T-helper 22 cell (primary cell): ENCODE results near the gene ITLN2.
"Not testable (repeated sequence)": the region's sequence is repeated elsewhere in the genome, so short reads cannot be mapped to it uniquely, and the experiment has no call there.

Experiments used
- DNase-seq: peaks from one replicate; pipeline ENCODE4 v3.0.0-alpha.2; 2020; ENCODE audit warnings: low read depth

The ITLN2 gene

DNA sequence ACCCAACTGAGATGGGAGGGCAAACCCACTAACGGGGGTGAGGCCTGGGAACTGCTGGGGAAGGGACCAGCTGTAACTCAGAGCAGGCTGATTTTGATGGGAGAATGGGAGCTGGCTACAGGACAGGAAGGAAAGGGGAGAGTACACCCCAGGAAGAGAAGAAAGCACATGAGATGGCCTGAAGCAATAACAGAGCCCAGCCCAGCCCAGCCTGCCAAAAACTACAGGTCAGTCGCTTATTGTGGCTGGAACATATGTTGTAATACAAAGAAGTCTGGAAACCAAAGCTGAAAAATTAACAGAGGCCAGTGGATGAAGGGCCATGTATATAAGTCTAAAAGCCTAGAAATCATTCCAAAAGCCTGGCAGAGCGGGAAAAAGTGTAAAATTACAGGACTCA, 1.6 kb downstream of the ITLN2 start:
- no peak for DNase-seq

DNA sequence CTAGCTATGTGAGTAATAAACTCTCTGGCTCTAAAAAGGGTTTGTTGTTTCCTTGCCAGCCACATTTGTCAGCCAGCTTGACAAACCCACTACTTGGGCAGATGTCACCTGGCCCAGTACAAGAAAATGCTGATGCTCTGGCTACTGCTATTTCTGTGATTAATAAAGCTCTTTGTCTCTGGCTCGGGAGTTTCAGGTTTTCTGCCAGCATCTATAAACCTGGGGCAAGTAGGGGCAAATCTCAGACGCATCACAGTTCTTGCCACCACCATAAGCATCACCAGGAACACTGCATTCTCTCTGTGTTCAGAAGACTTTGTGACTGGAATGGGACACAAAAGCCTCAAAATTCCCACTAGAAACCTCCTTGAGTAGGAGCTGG, 2.5 kb downstream of the ITLN2 start:
- DNase-seq, result no peak

DNA sequence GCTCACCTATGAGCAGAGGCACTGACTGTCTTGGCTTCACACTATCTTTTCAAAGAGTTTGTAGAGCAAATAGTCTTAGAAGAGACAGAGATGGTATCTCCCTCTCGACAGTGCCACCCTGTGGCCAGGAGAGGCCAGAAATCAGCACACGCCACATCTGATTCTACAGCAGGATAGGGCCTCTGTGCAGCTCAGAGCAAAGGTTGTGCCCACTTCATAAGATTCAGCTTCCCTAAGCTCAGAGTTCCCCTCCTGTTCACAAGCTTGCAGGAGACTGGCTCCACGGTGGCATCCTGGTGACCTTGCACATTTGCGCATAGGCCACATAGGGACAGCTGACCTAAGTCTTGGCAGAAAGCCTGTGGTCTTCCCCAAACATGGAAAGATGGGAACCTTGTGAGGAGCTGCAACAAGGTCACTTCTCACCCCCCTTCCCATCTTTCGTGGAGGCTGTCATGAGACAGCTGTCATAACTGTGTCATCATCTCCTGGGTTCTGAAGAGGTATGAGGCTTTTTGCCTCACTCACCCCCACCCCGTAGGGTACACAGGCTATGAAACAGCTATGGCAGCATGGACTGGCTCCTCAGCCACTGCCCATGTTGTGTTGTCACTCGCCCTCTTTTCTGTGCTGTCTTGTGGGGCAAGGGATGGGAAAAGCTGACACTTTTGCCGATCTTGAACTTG, 3.0 kb downstream of the ITLN2 start:
- DNase-seq, result peak; percentile 17

DNA sequence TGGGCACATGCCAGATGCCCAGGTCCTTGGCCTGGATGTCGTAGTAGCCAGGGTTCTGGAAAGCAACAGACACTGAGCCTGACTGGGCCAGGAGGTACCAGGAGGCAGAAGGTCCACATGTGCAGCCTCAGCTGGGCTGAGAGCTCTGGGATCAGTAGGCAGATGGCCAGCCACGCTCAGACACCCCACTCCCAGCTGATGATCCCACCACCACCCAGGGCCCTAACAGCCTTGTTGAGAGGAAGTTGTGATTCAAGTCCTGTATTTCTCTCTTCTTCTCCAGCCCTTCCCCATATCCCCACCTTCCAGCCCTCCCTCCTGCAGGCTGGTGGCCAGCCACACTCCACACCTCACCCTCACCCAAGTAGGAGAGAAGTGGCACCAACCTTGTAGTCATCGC, 4.0 kb downstream of the ITLN2 start:
- no peak for DNase-seq

DNA sequence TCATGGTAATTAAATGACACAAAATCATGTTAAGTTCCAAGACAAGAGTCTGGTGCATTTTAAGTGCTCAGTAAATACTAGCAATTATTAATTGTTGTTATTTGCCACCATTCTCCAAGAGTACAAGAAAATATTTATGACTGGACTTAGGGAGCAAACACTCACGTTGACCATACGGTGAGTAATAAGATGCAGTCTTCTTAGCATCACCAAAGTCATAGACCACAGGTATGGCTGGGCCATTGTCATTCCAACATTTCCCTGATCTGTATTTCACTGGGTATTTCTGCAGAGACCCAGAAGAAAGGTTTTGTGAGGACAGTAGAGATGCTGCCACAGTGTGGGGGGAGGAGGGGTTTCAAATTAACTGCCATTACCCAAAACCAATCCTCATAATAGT, 4.7 kb downstream of the ITLN2 start:
- no peak for DNase-seq

DNA sequence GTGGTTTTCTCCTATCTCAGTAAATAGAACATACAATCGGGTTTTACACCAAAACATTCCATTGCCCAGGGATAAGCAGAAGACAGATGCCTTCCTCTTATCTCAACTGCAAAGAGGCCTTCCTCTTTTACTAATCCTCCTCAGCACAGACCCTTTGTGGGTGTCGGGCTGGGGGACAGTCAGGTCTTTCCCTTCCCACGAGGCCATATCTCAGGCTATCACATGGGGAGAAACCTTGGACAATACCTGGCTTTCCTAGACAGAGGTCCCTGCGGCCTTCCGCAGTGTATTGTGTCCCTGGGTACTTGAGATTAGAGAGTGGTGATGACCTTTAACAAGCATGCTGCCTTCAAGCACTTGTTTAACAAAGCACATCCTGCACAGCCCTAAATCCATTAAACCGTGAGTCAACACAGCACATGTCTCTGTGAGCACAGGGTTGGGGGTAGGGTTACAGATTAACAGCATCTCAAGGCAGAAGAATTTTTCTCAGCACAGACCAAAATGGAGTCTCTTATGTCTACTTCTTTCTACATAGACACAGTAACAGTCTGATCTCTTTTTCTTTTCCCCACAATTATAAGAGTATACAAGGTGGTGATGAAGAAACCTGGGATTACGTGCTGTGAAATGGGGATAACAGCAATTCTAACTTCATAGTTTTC, 5.3 kb downstream of the ITLN2 start:
- DNase-seq, result not testable (repeated sequence)

DNA sequence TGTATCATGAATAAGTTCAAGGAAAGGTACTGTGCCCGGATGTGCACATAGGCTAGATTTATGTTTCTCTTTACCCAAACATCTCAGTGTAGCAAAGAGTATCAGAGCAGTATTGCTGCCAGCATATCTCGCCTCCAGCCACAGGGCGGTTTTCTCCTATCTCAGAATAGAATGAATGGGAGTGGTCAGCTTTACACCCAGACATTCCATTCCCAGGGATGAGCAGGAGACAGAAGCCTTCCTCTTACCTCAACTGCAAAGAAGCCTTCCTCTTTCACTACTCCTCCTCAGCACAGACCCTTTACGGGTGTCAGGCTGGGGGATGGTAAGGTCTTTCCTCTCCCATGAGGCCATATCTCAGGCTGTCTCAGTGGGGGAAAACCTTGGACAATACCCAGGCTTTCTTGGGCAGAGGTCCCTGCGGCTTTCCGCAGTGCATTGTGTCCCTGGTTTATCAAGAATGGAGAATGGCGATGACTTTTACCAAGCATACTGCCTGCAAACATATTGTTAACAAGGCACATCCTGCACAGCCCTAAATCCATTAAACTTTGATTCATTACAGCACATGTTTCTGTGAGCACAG, 7.3 kb downstream of the ITLN2 start:
- DNase-seq, result not testable (repeated sequence)

DNA sequence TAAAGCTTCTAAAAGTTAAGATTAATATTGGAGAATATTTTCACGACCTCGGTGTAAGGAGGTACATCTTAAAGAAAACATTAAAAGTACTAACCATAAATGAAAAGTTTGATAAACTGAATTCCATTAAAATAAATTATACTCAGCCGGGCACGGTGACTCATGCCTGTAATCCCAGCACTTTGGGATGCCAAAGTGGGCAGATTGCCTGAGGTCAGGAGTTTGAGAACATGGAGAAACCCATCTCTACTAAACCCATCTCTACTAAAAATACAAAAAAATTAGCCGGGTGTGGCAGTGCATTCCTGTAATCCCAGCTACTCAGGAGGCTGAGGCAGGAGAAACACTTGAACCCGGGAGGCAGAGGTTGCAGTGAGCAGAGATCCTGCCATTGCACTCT, 8.7 kb downstream of the ITLN2 start:
- not testable (repeated sequence) for DNase-seq

DNA sequence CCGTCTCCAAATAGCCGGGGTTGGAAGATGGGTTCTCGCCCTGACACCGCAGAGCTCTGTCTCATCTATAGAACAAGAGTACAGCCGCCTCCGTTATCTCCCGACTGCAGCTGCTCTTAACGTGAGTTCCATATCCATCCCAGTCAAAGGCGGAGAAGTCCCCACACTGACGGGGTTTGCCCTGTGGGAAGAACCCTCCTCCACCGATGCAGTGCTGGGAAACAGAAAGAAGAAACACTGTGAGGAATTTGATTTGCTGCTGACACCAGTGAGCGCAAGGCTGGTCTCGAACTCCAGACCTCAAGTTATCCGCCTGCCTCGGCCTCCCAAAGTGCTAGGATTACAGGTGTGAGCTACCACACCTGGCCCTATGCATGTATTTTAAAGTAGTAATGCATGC, 9.5 kb downstream of the ITLN2 start:
- DNase-seq, result no peak

DNA sequence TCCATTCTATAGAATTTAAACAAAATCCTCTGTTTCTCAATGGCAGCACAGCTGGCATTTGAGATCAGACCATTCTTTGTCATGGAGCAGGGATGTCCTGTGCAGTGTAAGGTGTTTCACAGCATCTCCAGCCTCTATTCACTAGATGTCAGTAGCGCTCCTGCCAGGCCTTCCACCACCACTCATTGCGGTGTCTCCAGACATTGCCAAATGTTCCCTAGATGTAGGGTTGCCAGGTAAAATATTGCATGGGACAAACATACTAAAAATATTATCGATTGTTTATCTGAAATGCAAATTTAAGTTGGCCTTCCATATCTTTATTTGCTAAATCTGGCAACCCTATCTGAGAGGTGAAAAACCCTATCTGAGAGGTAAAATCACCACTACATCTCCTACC, 11.7 kb downstream of the ITLN2 start:
- no peak for DNase-seq

DNA sequence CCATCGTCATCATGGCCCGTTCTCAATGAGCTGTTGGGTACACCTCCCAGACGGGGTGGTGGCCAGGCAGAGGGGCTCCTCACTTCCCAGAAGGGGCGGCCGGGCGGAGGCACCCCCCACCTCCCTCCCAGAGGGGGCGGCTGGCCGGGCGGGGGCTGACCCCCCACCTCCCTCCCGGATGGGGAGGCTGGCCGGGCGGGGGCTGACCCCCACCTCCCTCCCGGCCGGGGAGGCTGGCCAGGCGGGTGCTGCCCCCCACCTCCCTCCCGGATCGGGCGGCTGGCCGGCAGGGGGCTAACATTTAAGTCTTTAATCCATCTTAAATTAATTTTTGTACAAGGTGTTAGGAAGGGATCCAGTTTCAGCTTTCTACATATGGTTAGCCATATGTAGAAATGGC, 17.9 kb downstream of the ITLN2 start:
- DNase-seq, result not testable (repeated sequence)

DNA sequence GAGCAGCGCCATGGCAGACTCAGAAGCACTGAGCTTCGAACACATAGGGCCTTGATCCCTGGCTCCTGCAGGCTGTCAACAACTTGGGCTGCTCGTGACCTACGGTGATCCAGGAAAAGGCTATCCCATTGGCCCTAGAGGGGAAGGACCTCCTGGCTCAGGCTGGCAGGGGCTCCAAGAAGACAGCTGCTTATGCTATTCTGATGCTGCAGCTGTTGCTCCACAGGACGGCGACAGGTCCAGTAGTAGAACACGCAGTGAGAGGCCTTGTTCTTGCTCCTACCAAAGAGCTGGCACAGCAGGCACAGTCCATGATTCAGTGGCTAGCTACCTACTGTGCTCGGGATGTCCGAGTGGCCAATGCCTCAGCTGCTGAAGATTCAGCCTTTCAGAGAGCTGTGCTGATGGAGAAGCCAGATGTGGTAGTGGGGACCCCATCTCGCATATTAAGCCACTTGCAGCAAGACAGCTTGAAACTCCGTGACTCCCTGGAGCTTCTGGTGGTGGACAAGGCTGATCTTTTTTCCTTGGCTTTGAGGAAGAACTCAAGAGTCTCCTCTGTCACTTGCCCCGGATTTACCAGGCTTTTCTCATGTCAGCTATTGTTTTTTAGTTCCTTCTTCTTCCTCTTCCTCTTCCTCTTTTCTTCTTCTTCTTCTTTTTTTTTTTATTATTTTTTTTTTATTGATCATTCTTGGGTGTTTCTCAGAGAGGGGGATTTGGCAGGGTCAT, 18.9 kb downstream of the ITLN2 start:
- DNase-seq, result no peak

DNA sequence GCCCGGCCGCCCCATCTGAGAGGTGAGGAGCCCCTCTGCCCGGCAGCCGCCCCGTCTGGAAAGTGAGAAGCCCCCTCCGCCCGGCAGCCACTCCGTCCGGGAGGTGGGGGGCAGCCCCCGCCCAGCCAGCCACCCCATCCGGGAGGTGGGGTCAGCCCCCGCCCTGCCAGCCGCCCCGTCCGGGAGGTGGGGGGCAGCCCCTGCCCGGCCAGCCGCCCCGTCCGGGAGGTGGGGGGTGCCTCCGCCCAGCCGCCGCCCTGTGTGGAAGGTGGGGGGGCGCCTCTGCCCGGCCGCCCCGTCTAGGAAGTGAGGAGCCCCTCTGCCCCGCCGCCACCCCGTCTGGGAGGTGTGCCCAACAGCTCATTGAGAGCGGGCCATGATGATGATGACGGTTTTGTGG, 21.3 kb downstream of the ITLN2 start:
- not testable (repeated sequence) for DNase-seq

DNA sequence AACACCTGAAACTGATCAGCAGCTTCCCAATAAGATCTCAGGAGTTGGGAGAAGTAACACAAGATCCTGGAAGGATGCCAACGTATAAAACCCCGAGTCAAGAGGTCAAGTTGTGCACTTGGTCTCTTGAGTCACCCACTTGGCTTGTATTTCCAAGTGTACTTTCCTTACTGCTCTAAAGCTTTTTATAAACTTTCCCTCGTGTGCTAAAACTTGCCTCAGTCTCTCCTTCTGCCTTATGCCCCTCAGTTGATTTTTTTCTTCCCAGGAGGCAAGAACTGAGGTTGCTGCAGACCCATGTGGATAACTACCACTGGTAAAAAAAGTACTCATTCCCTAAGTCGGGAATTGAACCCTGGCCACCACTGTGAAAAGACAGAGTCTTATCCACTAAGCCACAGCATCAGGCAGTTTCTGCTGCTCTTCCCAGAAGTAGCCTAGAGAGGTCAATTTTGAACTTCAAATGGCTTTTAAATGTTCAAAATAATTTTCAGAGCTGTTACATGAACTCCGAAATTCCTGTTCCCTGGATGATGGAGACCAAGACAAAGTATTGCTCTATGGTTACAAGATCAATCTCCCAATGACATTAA, 28.9 kb downstream of the ITLN2 start:
- no peak for DNase-seq

DNA sequence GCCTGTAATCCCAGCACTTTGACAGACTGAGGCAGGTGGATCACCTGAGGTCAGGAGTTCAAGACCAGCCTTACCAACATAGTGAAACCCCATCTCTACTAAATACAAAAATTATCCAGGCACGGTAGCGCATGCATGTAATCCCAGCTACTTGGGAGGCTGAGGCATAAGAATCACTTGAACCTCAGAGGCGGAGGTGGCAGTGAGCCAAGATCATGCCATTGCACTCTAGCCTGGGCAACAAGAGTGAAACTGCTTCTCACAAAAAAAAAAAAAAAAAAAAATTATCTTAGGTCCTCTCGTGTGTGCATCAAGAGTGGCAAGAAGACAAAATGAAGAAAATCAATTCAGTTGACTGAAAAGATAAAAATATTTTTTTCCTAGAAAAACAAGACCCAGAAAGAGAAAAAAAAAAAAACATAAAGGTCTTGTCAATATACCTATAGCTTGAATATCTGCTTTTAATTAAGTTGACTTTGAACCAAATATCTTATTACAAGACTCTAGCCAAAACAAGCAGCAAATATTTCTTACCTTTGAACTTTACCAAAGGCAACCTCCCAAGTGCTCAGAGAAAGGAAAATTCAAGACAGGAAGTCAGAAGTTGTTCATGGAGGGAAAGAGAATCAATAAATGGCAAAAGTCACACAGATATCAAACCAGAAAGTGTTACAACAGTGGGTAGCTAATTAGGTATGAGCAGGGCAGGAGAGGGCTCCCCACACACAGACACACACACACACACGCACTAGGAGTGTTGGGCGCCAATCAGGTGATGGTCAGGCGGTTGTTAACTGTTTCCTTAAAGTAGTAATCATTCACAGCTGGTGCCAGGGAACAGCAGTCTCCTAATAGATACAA, 29.6 kb downstream of the ITLN2 start:
- DNase-seq, result no peak

DNA sequence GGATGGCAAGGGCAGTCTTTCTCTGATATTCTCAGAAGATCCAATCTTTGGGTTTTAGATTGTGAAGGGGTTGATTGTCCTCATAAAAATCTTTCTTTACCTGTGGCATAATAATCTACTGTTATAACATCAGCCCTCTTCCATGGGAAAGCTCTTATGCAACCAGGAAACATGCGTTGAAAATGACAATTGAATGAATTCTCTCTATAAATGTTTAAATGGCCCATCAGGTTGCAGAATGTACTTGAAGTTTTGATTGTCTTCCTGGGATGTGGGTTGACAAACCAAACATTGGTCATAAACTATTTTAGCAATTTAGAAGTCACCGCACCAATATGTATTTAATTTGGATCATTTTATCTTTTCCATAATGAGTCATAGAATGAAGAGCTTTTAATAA, 37.9 kb downstream of the ITLN2 start:
- no peak for DNase-seq

DNA sequence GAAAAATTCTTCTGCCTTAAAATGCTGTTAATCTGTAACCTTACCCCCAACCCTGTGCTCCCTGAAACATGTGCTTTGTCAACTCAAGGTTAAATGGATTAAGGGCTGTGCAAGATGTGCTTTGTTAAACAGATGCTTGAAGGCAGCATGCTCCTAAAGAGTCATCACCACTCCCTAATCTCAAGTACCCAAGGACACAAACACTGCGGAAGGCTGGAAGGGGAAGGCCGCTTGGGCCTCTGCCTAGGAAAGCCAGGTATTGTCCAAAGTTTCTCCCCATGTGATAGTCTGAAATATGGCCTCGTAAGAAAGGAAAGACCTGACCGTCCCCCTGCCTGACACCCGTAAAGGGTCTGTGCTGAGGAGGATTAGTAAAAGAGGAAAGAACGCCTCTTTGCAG, 41.4 kb downstream of the ITLN2 start:
- not testable (repeated sequence) for DNase-seq

DNA sequence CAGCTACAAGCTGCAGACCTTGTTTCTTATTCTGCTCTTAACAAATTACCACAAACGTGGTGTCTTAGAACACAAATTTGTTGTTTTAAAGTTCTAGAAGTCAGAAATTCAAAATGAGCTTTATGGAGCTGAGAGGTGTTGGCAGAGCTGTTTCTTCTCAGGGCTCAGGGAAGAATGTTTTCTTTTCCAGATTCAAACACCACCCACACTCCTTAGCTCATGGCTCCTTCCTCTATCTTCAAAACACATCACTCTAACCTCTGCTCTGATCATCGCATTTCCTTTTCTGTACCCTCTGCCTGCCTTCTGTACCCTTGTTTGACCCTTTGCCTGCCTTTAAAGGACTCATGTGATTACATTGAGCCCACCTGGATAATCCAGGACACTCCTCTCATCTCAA, 42.7 kb downstream of the ITLN2 start:
- no peak for DNase-seq

DNA sequence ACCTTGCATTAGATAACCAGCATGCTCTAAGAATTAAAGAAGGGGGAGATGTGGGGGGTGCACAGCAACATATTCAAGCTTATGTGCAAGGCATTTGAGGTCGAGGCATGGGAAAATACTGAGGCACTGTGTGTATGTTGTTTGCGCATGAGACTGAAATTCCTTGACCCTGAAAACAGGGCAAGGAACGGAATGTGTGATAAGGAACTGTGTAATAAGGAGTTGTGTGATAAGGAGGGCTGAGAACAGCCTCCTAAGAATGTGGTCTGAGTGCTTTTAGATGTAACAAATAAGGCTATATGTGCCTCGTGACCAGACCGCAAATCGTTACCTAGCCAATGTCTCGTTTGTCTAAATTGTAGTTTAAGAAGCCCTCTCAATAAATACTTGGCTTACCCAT, 43.2 kb downstream of the ITLN2 start:
- no peak for DNase-seq

DNA sequence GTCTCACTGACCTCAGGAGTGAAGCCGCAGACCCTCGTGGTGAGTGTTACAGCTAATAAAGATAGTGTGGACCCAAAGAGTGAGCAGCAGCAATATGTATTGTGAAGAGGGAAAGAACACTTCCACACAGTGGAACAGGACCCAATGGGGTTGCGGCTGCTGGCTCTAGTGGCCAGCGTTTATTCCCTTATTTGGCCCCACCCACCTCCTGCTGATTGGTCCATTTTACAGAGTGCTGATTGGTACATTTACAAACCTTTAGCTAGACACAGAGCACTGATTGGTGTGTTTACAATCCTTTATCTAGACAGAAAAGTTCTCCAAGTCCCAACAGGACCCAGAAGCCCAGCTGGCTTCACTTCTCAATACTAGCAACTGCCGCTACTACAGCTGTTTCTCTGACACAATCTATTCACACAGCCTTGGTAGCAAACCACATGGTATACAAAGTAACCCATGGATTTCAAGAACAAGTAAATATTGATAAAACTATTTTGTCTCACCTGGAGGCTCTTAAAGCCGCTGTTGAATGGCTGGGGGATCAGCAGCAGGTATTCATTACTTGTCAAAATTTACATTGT, 44.3 kb downstream of the ITLN2 start:
- no peak for DNase-seq

DNA sequence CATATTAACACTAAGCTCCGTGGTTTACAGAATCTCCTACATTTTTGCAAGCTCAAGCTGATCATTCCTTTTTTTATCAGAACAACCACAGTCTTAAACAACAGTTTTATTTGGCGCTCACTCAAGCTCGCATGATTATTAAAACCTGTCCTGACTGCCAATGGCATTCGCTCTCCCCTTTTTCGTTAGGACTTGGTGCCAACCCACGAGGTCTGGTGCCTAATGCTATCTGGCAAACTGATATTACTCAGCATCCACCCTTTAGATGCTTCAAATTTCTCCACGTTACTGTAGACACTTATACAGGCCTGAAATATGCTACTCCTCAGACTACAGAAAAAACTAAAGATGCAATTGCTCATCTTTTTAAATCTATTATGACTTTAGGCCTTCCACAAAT, 46.6 kb downstream of the ITLN2 start:
- DNase-seq, result no peak
